ENCODE results near the gene KRTAP9-8. TPM values are rescaled to one million over a fixed set of nuclear protein-coding genes. Genes with fewer than 3 reads are reported as not detected.
"Not testable (repeated sequence)": the region's sequence is repeated elsewhere in the genome, so short reads cannot be mapped to it uniquely, and the experiment has no call there.

The KRTAP9-8 gene, protein sequence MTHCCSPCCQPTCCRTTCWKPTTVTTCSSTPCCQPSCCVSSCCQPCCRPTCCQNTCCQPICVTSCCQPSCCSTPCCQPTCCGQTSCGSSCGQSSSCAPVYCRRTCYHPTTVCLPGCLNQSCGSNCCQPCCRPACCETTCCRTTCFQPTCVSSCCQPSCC
- not detected in 2 replicates for polyA plus RNA-seq (2011; rRNA removed)
- not detected in 2 replicates for polyA minus RNA-seq (2011; rRNA and poly(A)+ RNA removed)

DNA sequence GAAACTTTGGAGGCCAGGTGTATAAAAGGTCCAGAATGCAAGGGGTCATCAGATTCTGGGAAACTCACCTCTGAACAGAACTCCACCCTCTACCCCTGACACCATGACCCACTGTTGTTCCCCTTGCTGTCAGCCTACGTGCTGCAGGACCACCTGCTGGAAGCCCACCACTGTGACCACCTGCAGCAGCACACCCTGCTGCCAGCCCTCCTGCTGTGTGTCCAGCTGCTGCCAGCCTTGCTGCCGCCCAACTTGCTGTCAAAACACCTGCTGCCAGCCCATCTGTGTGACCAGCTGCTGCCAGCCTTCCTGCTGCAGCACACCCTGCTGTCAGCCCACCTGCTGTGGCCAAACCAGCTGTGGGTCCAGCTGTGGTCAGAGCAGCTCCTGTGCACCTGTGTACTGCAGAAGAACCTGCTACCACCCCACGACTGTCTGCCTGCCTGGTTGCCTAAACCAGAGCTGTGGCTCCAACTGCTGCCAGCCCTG, at the start of gene KRTAP9-8:
Gene KRTAP9-8, plus strand, starts transcription at position 51 of the 489 bp plus-strand sequence. Its CDS starts 53 bp downstream, at position 104.
- POLR2A ChIA-PET, result not testable (repeated sequence)

DNA sequence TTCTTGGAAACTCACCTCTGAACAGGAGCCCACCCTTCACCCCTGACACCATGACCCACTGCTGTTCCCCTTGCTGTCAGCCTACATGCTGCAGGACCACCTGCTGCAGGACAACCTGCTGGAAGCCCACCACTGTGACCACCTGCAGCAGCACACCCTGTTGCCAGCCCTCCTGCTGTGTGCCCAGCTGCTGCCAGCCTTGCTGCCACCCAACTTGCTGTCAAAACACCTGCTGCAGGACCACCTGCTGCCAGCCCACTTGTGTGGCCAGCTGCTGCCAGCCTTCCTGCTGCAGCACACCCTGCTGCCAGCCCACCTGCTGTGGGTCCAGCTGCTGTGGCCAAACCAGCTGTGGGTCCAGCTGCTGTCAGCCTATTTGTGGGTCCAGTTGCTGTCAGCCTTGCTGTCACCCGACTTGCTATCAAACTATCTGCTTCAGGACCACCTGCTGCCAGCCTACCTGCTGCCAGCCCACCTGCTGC, 47.9 kb upstream of the KRTAP9-8 start, which contains the start of gene KRTAP9-1:
Gene KRTAP9-1, plus strand, starts transcription at position 51 of the 482 bp plus-strand sequence. Its CDS starts 0 bp downstream, at position 51.
- DNase-seq (ENCODE audit: low read depth); H3K36me3 ChIP-seq (ENCODE audit: control insufficient read depth, insufficient read depth, low read length); H3K27me3 ChIP-seq (ENCODE audit: control insufficient read depth, insufficient read depth, low read length); POLR2A ChIA-PET; CTCF ChIA-PET; H3K4me3 ChIP-seq (ENCODE audit: low read depth, low read length): not testable (repeated sequence)

More for the DNA sequence above, at the start of gene KRTAP9-8:
- DNase-seq (ENCODE audit: low read depth); H3K27me3 ChIP-seq (ENCODE audit: control insufficient read depth, insufficient read depth, low read length); H3K36me3 ChIP-seq (ENCODE audit: control insufficient read depth, insufficient read depth, low read length); H3K4me3 ChIP-seq (ENCODE audit: low read depth, low read length): not testable (repeated sequence)
- CTCF ChIA-PET, result interaction anchor here (1.1 kb wide), 1 partner anchor 63 kb away, joined by 3 read pairs; no protein-coding TSS in a partner anchor

DNA sequence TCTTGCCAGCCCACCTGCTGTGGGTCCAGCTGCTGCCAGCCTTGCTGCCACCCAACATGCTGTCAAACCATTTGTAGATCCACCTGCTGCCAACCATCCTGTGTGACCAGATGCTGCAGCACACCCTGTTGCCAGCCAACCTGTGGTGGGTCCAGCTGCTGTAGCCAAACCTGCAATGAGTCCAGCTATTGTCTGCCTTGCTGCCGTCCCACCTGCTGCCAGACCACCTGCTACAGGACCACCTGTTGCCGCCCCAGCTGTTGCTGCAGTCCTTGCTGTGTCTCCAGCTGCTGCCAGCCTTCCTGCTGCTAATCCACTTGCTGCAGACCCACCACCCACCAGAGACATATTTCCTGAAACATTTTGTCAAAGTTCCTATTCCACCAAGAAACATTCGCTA, 47.5 kb upstream of the KRTAP9-8 start:
- H3K36me3 ChIP-seq (ENCODE audit: control insufficient read depth, insufficient read depth, low read length), result no peaks in the 10 kb centered on the region
- no peak overlapping the region for H3K4me3 ChIP-seq (ENCODE audit: low read depth, low read length)
- ChIA-PET CTCF (no interaction called here), POLR2A (no interaction called here)
- no peaks in the 10 kb centered on the region; the same call in 1 of the 2 replicates for H3K27me3 ChIP-seq (ENCODE audit: control insufficient read depth, insufficient read depth, low read length)
- DNase-seq (ENCODE audit: low read depth), result no peak
- TF ChIP-seq, protein P1, sequence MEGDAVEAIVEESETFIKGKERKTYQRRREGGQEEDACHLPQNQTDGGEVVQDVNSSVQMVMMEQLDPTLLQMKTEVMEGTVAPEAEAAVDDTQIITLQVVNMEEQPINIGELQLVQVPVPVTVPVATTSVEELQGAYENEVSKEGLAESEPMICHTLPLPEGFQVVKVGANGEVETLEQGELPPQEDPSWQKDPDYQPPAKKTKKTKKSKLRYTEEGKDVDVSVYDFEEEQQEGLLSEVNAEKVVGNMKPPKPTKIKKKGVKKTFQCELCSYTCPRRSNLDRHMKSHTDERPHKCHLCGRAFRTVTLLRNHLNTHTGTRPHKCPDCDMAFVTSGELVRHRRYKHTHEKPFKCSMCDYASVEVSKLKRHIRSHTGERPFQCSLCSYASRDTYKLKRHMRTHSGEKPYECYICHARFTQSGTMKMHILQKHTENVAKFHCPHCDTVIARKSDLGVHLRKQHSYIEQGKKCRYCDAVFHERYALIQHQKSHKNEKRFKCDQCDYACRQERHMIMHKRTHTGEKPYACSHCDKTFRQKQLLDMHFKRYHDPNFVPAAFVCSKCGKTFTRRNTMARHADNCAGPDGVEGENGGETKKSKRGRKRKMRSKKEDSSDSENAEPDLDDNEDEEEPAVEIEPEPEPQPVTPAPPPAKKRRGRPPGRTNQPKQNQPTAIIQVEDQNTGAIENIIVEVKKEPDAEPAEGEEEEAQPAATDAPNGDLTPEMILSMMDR (IDR thresholded peaks at IDR 0.05; ENCODE audit: insufficient read depth, low read depth, low read length), result no peak

DNA sequence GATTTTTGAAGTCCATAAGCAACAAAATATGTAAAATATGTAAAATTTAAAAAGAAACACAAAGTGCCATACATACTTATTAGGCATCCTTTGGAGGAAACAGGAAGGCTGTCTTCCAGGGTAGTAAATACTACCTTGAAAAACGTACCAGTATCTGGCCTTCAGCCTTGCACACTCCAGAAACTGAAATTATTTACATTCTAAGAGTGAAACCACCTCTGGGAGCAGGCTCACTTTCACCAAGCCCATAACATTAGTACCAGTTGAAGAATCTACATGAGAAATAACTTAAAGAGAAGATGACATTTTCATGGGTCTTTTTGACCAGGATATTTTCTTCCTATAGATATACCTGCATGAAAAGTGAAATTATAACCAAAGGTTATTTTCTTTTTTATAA, 41.7 kb upstream of the KRTAP9-8 start:
- Histone ChIP-seq H3K27me3 (ENCODE audit: control insufficient read depth, insufficient read depth, low read length) (no peaks in the 10 kb centered on the region), H3K36me3 (ENCODE audit: control insufficient read depth, insufficient read depth, low read length) (no peaks in the 10 kb centered on the region), H3K4me3 (ENCODE audit: low read depth, low read length) (no peak overlapping the region)
- POLR2A ChIA-PET, result no interaction called here
- TF ChIP-seq, protein P1 (IDR thresholded peaks at IDR 0.05; ENCODE audit: insufficient read depth, low read depth, low read length), result no peak
- no peak for DNase-seq (ENCODE audit: low read depth)
- CTCF ChIA-PET, result interaction anchor here (0.6 kb wide), 1 partner anchor 270 kb away, joined by 3 read pairs; no protein-coding TSS in a partner anchor

DNA sequence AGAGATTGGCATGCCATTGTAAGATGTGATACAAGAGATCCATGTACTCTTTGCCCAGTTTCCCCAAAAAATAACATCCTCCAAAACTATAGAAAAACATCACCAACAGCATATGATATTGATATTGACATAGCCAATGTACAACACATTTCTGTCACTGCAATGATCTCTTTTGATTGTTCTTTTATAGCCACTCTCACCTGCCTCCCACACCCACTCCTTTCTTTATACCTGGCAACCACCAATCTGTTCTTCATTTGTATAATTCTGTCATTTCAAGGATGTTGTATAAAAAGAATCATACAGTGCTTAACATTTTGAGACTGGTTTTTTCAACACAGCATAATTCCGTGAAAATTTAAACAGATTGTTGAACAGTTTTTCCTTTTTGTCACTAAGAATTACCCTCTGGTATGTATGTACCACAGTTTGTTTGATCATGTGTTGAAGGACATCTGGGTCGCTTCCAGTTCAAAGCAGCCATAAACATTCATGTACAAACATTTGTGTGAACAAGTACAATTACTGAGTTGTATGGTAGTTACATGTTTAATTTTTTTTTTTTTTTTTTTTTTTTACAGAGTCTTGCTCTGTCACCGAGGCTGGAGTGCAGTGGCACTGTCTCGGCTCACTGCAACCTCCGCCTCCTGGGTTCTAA, 38.2 kb upstream of the KRTAP9-8 start:
- DNase-seq (ENCODE audit: low read depth), result no peak
- Histone ChIP-seq H3K36me3 (ENCODE audit: control insufficient read depth, insufficient read depth, low read length) (no peaks in the 10 kb centered on the region), H3K4me3 (ENCODE audit: low read depth, low read length) (no peak overlapping the region), H3K27me3 (ENCODE audit: control insufficient read depth, insufficient read depth, low read length) (no peaks in the 10 kb centered on the region)
- TF ChIP-seq, protein P1 (IDR thresholded peaks at IDR 0.05; ENCODE audit: insufficient read depth, low read depth, low read length), result no peak
- CTCF ChIA-PET, result no interaction called here
- POLR2A ChIA-PET, result no interaction called here

DNA sequence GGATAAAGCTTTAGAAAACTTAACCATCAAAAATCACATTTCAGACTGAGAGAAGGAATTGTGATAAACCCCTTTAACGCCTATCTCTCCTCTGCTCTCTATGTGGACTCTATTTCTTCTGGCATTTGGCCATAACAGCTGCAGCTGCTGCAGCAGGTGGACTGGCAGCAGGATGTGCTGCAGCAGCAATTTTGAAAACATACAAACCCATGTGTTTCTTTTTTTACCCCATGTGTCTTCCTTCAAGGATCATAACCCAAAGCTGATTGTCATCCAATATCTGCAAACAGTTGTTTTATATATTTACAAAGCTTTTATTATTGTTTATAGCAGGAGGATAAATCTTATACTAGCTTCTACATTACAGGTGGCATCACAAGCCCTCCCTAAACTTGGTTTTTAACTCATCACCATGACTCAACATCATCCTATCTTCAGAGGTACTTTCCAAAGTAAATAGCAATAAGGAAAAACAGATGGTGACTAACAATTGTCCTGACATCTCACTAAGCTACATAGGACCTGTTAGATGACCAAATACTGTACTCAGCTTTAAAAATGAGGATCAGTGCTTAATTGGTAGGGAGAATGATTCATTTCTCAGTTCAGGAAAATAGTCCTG, 25.8 kb upstream of the KRTAP9-8 start:
- H3K36me3 ChIP-seq (ENCODE audit: control insufficient read depth, insufficient read depth, low read length), result no peaks in the 10 kb centered on the region
- ChIA-PET POLR2A (interaction anchor here (0.5 kb wide), 1 partner anchor 78 kb away, joined by 3 read pairs; no protein-coding TSS in a partner anchor), CTCF (interaction anchor here (1.1 kb wide), 1 partner anchor 110 kb away, joined by 3 read pairs; no protein-coding TSS in a partner anchor)
- TF ChIP-seq, protein P1 (IDR thresholded peaks at IDR 0.05; ENCODE audit: insufficient read depth, low read depth, low read length), result no peak
- H3K4me3 ChIP-seq (ENCODE audit: low read depth, low read length), result no peak overlapping the region
- peak; percentile 52 for DNase-seq (ENCODE audit: low read depth)
- no peaks in the 10 kb centered on the region for H3K27me3 ChIP-seq (ENCODE audit: control insufficient read depth, insufficient read depth, low read length)
